ENCODE data around the gene KCNQ2. TPM values are rescaled to one million over a fixed set of nuclear protein-coding genes. Genes with fewer than 3 reads are reported as not detected.

KCNQ2 gene
- total and polyA plus RNA-seq, 12 donors: 0.03 to 3.8 (median 1.4) TPM; not detected in 7

DNA sequence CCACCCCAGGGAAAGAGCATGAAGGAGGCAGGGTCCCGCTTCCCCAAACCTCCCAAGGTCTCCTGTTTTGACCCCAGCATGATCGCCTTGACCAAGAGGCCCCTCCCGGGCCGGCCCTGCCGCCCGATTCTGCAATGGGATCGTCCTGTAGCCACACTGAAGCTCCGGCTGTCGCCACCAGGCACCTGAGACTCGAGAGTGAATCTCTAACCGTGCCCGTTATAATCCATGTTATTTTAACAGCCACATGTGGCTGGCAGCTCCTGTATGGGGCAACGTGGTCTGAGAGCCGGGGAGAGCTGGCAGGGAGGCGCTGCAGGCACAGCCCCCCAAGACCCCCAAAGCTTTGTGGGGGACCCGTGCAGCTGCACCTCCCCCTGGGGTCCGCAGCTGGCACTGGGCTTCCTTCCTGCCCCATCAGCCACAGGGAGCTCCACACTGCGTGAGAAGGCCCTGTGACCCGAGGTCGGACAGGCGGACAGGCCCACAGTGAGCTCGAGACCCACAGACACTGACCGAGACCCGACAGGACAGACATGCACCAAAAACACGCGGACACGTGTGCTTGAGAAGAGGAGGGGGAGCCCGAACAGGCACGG lies 51.3 kb downstream of the KCNQ2 start:
- H3K9me3 ChIP-seq: peaks cover 0 to 7% (median 0%) of the 10 kb centered on the region in 11 donors
- peaks cover 0 to 67% (median 56%) of the 10 kb centered on the region in 7 donors for H3K27me3 ChIP-seq
- 78 to 82% methylated on average over 29 of the region's 29 CpGs for WGBS, 2 donors
- ATAC-seq (no peak), DNase-seq (no peak)
- TF ChIP-seq, protein P1, sequence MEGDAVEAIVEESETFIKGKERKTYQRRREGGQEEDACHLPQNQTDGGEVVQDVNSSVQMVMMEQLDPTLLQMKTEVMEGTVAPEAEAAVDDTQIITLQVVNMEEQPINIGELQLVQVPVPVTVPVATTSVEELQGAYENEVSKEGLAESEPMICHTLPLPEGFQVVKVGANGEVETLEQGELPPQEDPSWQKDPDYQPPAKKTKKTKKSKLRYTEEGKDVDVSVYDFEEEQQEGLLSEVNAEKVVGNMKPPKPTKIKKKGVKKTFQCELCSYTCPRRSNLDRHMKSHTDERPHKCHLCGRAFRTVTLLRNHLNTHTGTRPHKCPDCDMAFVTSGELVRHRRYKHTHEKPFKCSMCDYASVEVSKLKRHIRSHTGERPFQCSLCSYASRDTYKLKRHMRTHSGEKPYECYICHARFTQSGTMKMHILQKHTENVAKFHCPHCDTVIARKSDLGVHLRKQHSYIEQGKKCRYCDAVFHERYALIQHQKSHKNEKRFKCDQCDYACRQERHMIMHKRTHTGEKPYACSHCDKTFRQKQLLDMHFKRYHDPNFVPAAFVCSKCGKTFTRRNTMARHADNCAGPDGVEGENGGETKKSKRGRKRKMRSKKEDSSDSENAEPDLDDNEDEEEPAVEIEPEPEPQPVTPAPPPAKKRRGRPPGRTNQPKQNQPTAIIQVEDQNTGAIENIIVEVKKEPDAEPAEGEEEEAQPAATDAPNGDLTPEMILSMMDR (IDR thresholded peaks at IDR 0.05): no peak
- no peaks in the 10 kb centered on the region for H3K4me1 ChIP-seq
- H3K36me3 ChIP-seq: no peaks in the 10 kb centered on the region
- H3K4me3 ChIP-seq: no peak overlapping the region
- intact Hi-C loops (cut with DNase I): no loop called here
- H3K27ac ChIP-seq: no peak overlapping the region

DNA sequence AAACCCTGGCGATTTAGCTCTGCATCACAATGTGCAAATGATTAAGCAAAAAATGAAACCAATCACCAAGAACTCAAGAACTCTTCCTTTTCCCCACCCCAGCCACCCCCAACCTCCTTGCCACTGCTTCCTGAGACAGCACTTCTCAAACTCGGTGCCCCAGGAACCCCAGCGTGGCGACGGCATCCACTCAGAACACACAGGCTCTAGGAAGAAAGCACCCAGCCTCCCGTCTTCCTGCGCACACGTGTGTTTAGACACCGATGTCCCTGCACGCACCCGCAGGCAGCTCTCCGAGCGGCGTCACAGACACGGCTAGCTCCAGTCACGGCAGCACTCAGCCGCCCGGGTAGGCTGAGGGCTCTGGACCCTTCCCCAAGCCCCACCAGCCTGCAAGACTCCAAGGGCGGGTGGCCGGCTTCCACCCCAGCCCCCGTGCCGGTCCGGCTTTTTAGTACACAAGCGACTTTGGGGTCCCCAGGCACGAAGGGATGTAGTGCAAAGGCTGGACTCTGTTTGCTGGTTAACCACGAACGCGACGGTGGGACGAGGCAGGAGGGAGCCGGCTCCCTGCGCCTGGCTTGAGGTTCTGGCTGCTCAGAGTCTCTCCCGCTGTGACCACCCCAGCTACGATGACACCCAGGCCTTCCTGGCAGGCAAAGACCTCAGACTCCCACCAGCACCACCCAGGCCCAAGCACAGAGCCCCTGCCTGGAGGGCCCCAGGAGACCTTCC lies 51.9 kb downstream of the KCNQ2 start:
- DNase-seq (no peak), ATAC-seq (no peak)
- TF ChIP-seq, protein P1 (IDR thresholded peaks at IDR 0.05): no peak
- no peak overlapping the region for H3K27ac ChIP-seq
- H3K4me3 ChIP-seq: no peak overlapping the region
- H3K36me3 ChIP-seq: no peaks in the 10 kb centered on the region
- peaks cover 3 to 73% (median 63%) of the 10 kb centered on the region in 7 donors for H3K27me3 ChIP-seq
- peaks cover 0 to 7% (median 0%) of the 10 kb centered on the region in 11 donors for H3K9me3 ChIP-seq
- H3K4me1 ChIP-seq: no peaks in the 10 kb centered on the region
- intact Hi-C loops (cut with DNase I): no loop called here
- 83 to 90% methylated on average over 34 of the region's 34 CpGs for WGBS, 2 donors

GRCh38 chr20:63419299-63419698 lies 53.2 kb downstream of the KCNQ2 start:
- H3K4me1 ChIP-seq: no peaks in the 10 kb centered on the region
- H3K4me3 ChIP-seq: no peak overlapping the region
- WGBS, 2 donors: 88 to 89% methylated on average over 24 of the region's 24 CpGs
- intact Hi-C loops (cut with DNase I): no loop called here
- H3K27me3 ChIP-seq: peaks cover 3 to 83% (median 71%) of the 10 kb centered on the region in 7 donors
- ATAC-seq (no peak), DNase-seq (no peak)
- TF ChIP-seq, protein P1 (IDR thresholded peaks at IDR 0.05): no peak
- no peaks in the 10 kb centered on the region for H3K36me3 ChIP-seq
- H3K9me3 ChIP-seq: peaks cover 0 to under 1% (median 0%) of the 10 kb centered on the region in 11 donors
- no peak overlapping the region for H3K27ac ChIP-seq

DNA sequence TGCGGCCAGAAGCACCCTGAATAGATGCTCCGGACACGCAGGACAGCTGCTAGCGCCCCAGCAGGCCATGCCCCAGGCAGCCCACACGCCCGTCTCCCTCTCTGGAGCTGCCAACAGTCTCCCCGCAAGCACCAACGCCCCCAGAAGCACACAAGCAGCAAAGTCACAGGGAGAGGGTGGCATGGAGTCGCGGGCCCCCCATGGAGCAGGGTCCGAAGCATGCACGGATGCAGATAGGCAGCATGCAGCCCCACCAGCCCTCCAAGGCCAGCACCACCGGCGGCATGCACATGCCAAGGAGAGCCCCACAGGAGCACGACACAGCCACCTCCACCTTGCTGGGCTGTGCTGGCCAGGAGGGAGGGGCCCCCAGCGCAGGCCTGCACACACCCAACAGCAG lies 53.8 kb downstream of the KCNQ2 start:
- H3K27me3 ChIP-seq: peaks cover 3 to 89% (median 78%) of the 10 kb centered on the region in 7 donors
- H3K27ac ChIP-seq: no peak overlapping the region
- DNase-seq (no peak), ATAC-seq (no peak)
- no peaks in the 10 kb centered on the region for H3K4me1 ChIP-seq
- no peaks in the 10 kb centered on the region for H3K9me3 ChIP-seq
- 72 to 79% methylated on average over 16 of the region's 16 CpGs for WGBS, 2 donors
- H3K36me3 ChIP-seq: no peaks in the 10 kb centered on the region
- TF ChIP-seq, protein P1 (IDR thresholded peaks at IDR 0.05): no peak
- intact Hi-C loops (cut with DNase I): no loop called here
- H3K4me3 ChIP-seq: no peak overlapping the region

All from heart right ventricle (tissue), 16 donors.